ENCODE results near the gene SLFN12. TPM values are rescaled to one million over a fixed set of nuclear protein-coding genes. Genes with fewer than 3 reads are reported as not detected.
"Not testable (repeated sequence)": the region's sequence is repeated elsewhere in the genome, so short reads cannot be mapped to it uniquely, and the experiment has no call there.

SLFN12 gene
- total RNA-seq, 1 donor from 2014 or later = 7.8 TPM

- no peak overlapping the region for H3K27ac Mint-ChIP-seq
- no peaks in the 10 kb centered on the region for H3K27me3 Mint-ChIP-seq
- H3K4me3 Mint-ChIP-seq = no peak overlapping the region
- H3K9me3 Mint-ChIP-seq = no peaks in the 10 kb centered on the region
- intact Hi-C loops (cut with micrococcal nuclease) = no loop called here
- H3K4me1 Mint-ChIP-seq = peaks cover 7% of the 10 kb centered on the region
- peaks cover 28% of the 10 kb centered on the region for H3K36me3 Mint-ChIP-seq (ENCODE audit: low read depth)
- no peak for DNase-seq
These were observed 6.1 kb upstream of the SLFN12 start for GRCh38 chr17:35438433-35438832.

- H3K4me1 Mint-ChIP-seq = peaks cover 44% of the 10 kb centered on the region
- intact Hi-C loops (cut with micrococcal nuclease) = loop anchor here (1.0 to 2.0 kb wide), 4 partner anchors 15 to 108 kb away; partner anchors contain the start of genes SLFN11 and SLFN13
These were observed 985 bp upstream of the SLFN12 start for GRCh38 chr17:35433075-35433894.

GRCh38 chr17:35429702-35430101 is 2.6 kb downstream of the SLFN12 start:
- no peak for DNase-seq
- Mint-ChIP-seq H3K36me3 (ENCODE audit: low read depth) (peaks cover 26% of the 10 kb centered on the region), H3K27me3 (no peaks in the 10 kb centered on the region), H3K9me3 (no peaks in the 10 kb centered on the region), H3K4me3 (no peak overlapping the region), H3K4me1 (peaks cover 51% of the 10 kb centered on the region), H3K27ac (no peak overlapping the region)
- intact Hi-C loops (cut with micrococcal nuclease) = no loop called here

More at GRCh38 chr17:35433075-35433894, 985 bp upstream of the SLFN12 start:
- DNase-seq = peak; percentile 86
- Mint-ChIP-seq H3K36me3 (ENCODE audit: low read depth) (peaks cover 14% of the 10 kb centered on the region), H3K9me3 (no peaks in the 10 kb centered on the region), H3K4me3 (peak overlapping the region; percentile 88), H3K27ac (peak overlapping the region; percentile 92), H3K27me3 (no peaks in the 10 kb centered on the region)

DNA sequence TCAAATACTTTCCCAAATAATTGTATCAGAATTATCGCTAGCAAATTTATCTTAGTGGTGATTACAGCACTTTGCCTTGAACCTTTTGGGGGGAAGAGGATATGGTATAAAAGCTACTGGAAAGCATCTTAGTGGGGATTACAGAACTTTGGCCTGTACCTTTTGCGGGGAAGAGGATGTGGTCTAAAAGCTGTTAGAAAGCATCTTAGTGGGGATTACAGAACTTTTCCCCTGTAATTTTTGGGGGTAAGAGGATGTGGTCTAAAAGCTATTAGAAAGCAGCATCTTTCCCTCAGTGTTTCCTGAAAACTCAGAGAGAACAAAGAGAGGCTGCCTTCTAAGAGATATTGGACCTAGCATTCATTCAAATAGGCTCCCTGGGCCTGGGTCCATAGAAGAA is 4.1 kb downstream of the SLFN12 start:
- intact Hi-C loops (cut with micrococcal nuclease) = no loop called here
- peaks cover 31% of the 10 kb centered on the region for H3K36me3 Mint-ChIP-seq (ENCODE audit: low read depth)
- no peaks in the 10 kb centered on the region for H3K9me3 Mint-ChIP-seq
- no peaks in the 10 kb centered on the region for H3K27me3 Mint-ChIP-seq
- peaks cover 41% of the 10 kb centered on the region for H3K4me1 Mint-ChIP-seq
- H3K27ac Mint-ChIP-seq = no peak overlapping the region
- peak overlapping the region; percentile 5 for H3K4me3 Mint-ChIP-seq
- no peak for DNase-seq

DNA sequence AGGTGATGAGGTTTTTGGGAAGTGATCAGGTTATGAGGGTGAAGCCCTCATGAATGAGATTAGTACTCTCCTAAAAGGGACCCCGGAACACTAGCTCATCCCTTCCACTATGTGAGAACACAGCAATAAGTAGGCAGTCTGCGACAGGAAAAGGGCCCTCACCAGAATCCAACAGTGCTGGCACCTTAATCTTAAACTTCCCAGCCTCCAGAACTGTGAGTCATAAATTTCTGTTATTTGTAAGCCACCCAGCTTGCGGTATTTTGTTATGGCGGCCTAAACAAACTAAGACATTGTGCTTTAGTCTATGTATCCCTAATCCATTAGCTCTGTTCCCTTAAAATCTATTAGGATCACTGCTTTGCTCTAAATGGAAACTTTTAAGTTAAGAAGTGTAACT is 8.5 kb downstream of the SLFN12 start:
- H3K27me3 Mint-ChIP-seq = no peaks in the 10 kb centered on the region
- DNase-seq = no peak
- H3K4me1 Mint-ChIP-seq = peaks cover 11% of the 10 kb centered on the region
- intact Hi-C loops (cut with micrococcal nuclease) = no loop called here
- H3K9me3 Mint-ChIP-seq = no peaks in the 10 kb centered on the region
- H3K36me3 Mint-ChIP-seq (ENCODE audit: low read depth) = peaks cover 46% of the 10 kb centered on the region
- no peak overlapping the region for H3K27ac Mint-ChIP-seq
- no peak overlapping the region for H3K4me3 Mint-ChIP-seq

DNA sequence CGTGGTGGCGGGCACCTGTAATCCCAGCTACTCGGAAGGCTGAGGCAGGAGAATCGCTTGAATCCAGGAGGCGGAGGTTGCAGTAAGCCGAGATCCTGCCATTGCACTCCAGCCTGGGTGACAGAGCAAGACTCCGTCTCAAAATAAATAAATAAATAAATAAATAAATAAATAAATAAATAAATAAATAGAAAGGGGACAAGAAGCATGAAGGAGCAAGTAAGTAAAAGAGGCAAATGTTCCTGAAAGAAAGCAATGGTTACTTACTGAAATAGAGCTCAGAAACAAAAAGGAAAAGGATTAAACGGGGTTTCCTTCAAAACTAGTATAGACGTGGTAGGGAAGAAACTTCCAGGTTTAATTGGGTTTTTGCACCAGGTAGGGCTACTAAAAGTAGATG is 11.2 kb downstream of the SLFN12 start:
- H3K9me3 Mint-ChIP-seq; DNase-seq; intact Hi-C loops (cut with micrococcal nuclease); H3K27me3 Mint-ChIP-seq; H3K4me3 Mint-ChIP-seq; H3K4me1 Mint-ChIP-seq; H3K27ac Mint-ChIP-seq: not testable (repeated sequence)
- peaks cover 52% of the 10 kb centered on the region for H3K36me3 Mint-ChIP-seq (ENCODE audit: low read depth)

DNA sequence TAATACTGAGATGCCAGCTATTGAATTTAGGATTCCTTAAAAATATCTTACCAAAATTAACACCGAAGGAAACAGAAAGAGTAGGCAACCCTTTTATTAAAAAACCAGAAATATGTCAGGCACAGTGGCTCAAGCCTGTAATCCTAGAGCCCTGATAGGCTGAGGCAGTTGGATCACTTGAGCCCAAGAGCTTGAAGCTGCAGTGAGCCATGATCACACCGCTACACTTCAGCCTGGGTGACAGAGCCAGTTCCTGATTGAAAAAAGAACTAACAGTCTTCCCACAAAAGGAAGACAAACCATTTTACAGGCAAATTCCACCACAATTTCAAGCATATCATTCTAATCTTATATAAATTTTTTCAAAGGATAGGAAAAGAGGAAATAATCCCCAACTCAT is 15.6 kb downstream of the SLFN12 start:
- Mint-ChIP-seq H3K27ac (no peak overlapping the region), H3K4me3 (no peak overlapping the region), H3K9me3 (peaks cover 19% of the 10 kb centered on the region), H3K36me3 (ENCODE audit: low read depth) (peaks cover 57% of the 10 kb centered on the region), H3K27me3 (no peaks in the 10 kb centered on the region), H3K4me1 (peaks cover 5% of the 10 kb centered on the region)
- intact Hi-C loops (cut with micrococcal nuclease) = no loop called here
- no peak for DNase-seq

- intact Hi-C loops (cut with micrococcal nuclease); H3K4me1 Mint-ChIP-seq; H3K27ac Mint-ChIP-seq; H3K4me3 Mint-ChIP-seq; H3K27me3 Mint-ChIP-seq; DNase-seq: not testable (repeated sequence)
- peaks cover 19% of the 10 kb centered on the region for H3K9me3 Mint-ChIP-seq
- H3K36me3 Mint-ChIP-seq (ENCODE audit: low read depth) = peaks cover 69% of the 10 kb centered on the region
These were observed 17.6 kb downstream of the SLFN12 start for GRCh38 chr17:35414707-35415106.

GRCh38 chr17:35414247-35414646 is 18.1 kb downstream of the SLFN12 start:
- Mint-ChIP-seq H3K36me3 (ENCODE audit: low read depth) (peaks cover 68% of the 10 kb centered on the region), H3K4me1 (peaks cover 5% of the 10 kb centered on the region), H3K27me3 (no peaks in the 10 kb centered on the region), H3K9me3 (peaks cover 19% of the 10 kb centered on the region), H3K27ac (no peak overlapping the region), H3K4me3 (no peak overlapping the region)
- DNase-seq = no peak
- intact Hi-C loops (cut with micrococcal nuclease) = no loop called here

DNA sequence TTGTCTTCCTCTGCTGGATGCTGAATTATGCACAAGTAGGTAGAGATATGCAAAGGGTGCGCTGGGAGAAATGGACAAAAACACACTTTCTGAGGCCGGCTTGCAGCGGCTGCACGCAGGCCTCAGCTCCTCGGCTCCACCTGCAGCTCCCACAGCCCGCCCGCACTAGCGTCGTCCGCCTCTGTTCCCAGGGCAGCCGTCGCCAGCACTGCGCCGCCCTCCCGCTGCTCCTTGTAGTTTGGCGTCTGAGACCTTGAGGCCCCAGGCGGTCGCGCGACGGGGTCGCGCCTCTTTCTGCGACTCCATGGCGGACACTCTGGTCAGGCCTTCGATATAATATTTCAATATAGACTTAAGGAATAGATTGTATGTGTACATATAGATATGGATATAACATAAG is 24.8 kb downstream of the SLFN12 start:
- Mint-ChIP-seq H3K4me1 (peaks cover 4% of the 10 kb centered on the region), H3K27me3 (no peaks in the 10 kb centered on the region), H3K36me3 (ENCODE audit: low read depth) (peaks cover 45% of the 10 kb centered on the region), H3K27ac (no peak overlapping the region), H3K9me3 (no peaks in the 10 kb centered on the region), H3K4me3 (no peak overlapping the region)
- no peak for DNase-seq
- intact Hi-C loops (cut with micrococcal nuclease) = no loop called here

DNA sequence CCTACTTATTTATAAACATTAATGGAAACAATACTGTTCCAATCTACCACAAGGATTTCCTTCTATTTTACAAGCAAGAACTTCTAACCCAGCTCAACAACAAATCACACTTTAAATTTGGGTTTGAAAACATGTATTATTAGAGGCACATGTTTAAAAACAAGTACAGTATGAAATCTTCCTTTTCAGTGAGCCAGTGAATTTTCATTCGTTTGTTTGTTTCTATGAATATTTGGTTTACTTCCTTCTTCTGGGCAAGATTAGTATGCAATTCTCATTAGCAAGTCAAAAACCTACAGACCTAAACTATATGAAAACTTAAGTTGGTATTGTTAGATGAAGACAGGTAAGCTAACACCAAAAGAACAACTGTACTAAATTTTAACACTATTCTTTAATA is 25.7 kb downstream of the SLFN12 start:
- Mint-ChIP-seq H3K27ac (no peak overlapping the region), H3K36me3 (ENCODE audit: low read depth) (peaks cover 40% of the 10 kb centered on the region), H3K9me3 (no peaks in the 10 kb centered on the region), H3K4me3 (no peak overlapping the region), H3K27me3 (no peaks in the 10 kb centered on the region), H3K4me1 (peaks cover 6% of the 10 kb centered on the region)
- DNase-seq = no peak
- intact Hi-C loops (cut with micrococcal nuclease) = no loop called here

- Mint-ChIP-seq H3K9me3 (peaks cover 4% of the 10 kb centered on the region), H3K36me3 (ENCODE audit: low read depth) (peaks cover 21% of the 10 kb centered on the region), H3K4me3 (no peak overlapping the region), H3K27me3 (no peaks in the 10 kb centered on the region), H3K27ac (no peak overlapping the region), H3K4me1 (peaks cover 6% of the 10 kb centered on the region)
- DNase-seq = no peak
- intact Hi-C loops (cut with micrococcal nuclease) = no loop called here
These were observed 27.9 kb downstream of the SLFN12 start for GRCh38 chr17:35404360-35404759.

GRCh38 chr17:35393783-35394182 is 38.5 kb downstream of the SLFN12 start:
- H3K9me3 Mint-ChIP-seq; DNase-seq; H3K4me3 Mint-ChIP-seq; H3K4me1 Mint-ChIP-seq; H3K27me3 Mint-ChIP-seq; intact Hi-C loops (cut with micrococcal nuclease); H3K27ac Mint-ChIP-seq; H3K36me3 Mint-ChIP-seq (ENCODE audit: low read depth): not testable (repeated sequence)

GRCh38 chr17:35390663-35391062 is 41.6 kb downstream of the SLFN12 start:
- peaks cover 14% of the 10 kb centered on the region for H3K27me3 Mint-ChIP-seq
- intact Hi-C loops (cut with micrococcal nuclease) = no loop called here
- H3K36me3 Mint-ChIP-seq (ENCODE audit: low read depth) = peaks cover 6% of the 10 kb centered on the region
- peaks cover 13% of the 10 kb centered on the region for H3K9me3 Mint-ChIP-seq
- H3K27ac Mint-ChIP-seq = no peak overlapping the region
- no peaks in the 10 kb centered on the region for H3K4me1 Mint-ChIP-seq
- DNase-seq = no peak
- no peak overlapping the region for H3K4me3 Mint-ChIP-seq

GRCh38 chr17:35390156-35390555 is 42.1 kb downstream of the SLFN12 start:
- intact Hi-C loops (cut with micrococcal nuclease) = no loop called here
- Mint-ChIP-seq H3K27ac (no peak overlapping the region), H3K4me3 (no peak overlapping the region), H3K27me3 (peaks cover 14% of the 10 kb centered on the region), H3K4me1 (no peaks in the 10 kb centered on the region), H3K9me3 (peaks cover 12% of the 10 kb centered on the region), H3K36me3 (ENCODE audit: low read depth) (peaks cover 5% of the 10 kb centered on the region)
- no peak for DNase-seq
